T-helper 2 cell treated with Interferon-gamma antibody and Interleukin-4, amounts not matched to agents 5 μg/mL and 100 μg/mL, for 36 hours (primary cell): ENCODE data around the gene PARD3B.

Experiments
- DNase-seq: peaks from one replicate; pipeline ENCODE4 v3.0.0; 2021; ENCODE audit warnings: low spot score
- H3K27ac Mint-ChIP-seq: one replicate; pipeline ENCODE4 v1.8.0; 2021; ENCODE audit warnings: mild to moderate bottlenecking, mixed read lengths
- H3K27me3 Mint-ChIP-seq: one replicate; pipeline ENCODE4 v1.8.0; 2021; ENCODE audit warnings: low read depth, mixed read lengths
- H3K36me3 Mint-ChIP-seq: one replicate; pipeline ENCODE4 v1.8.0; 2021; ENCODE audit warnings: low read depth, mixed read lengths
- H3K4me1 Mint-ChIP-seq: one replicate; pipeline ENCODE4 v1.8.0; 2021; ENCODE audit warnings: low read depth, mixed read lengths
- H3K4me3 Mint-ChIP-seq: one replicate; pipeline ENCODE4 v1.8.0; 2022; ENCODE audit warnings: mild to moderate bottlenecking, moderate library complexity, mixed read lengths
- H3K9me3 Mint-ChIP-seq: one replicate; pipeline ENCODE4 v1.8.0; 2021; ENCODE audit warnings: mixed read lengths

Gene PARD3B

GRCh38 chr2:205117125-205117524 lies 571.9 kb downstream of the PARD3B start:
- Mint-ChIP-seq H3K4me3 (no peak overlapping the region), H3K36me3 (peaks cover 12% of the 10 kb centered on the region), H3K9me3 (no peaks in the 10 kb centered on the region), H3K27ac (no peak overlapping the region), H3K4me1 (peaks cover 22% of the 10 kb centered on the region), H3K27me3 (peaks cover 3% of the 10 kb centered on the region)
- no peak for DNase-seq

GRCh38 chr2:205119136-205119535 lies 573.9 kb downstream of the PARD3B start:
- H3K9me3 Mint-ChIP-seq: peaks cover 6% of the 10 kb centered on the region
- H3K27ac Mint-ChIP-seq: no peak overlapping the region
- H3K36me3 Mint-ChIP-seq: peaks cover 14% of the 10 kb centered on the region
- no peak for DNase-seq
- H3K4me1 Mint-ChIP-seq: peaks cover 26% of the 10 kb centered on the region
- no peaks in the 10 kb centered on the region for H3K27me3 Mint-ChIP-seq
- H3K4me3 Mint-ChIP-seq: no peak overlapping the region

- H3K27ac Mint-ChIP-seq: no peak overlapping the region
- H3K9me3 Mint-ChIP-seq: peaks cover 16% of the 10 kb centered on the region
- peaks cover 25% of the 10 kb centered on the region for H3K4me1 Mint-ChIP-seq
- no peaks in the 10 kb centered on the region for H3K27me3 Mint-ChIP-seq
- H3K36me3 Mint-ChIP-seq: peaks cover 22% of the 10 kb centered on the region
- DNase-seq: no peak
- no peak overlapping the region for H3K4me3 Mint-ChIP-seq
Measured at GRCh38 chr2:205128726-205129125, 583.5 kb downstream of the PARD3B start.

DNA sequence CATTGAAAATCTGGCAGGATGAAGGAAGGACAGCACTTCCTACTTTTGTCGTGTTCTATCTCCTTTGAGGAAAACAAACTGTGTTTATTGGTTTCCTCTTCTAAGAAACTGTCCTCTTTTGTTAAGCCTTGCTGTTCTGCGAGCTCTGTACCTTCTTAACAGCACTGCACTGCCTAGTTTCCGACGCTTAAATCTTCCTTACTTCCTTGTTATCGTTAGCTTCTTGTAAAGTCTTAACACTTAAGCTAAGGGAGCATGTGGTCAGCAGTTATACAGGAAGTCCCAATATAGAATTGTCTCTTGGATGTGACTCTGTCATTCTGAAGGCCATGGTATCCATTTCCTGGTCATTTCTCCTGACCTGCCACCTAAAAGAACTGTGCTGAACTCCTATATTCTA lies 584.3 kb downstream of the PARD3B start:
- no peaks in the 10 kb centered on the region for H3K27me3 Mint-ChIP-seq
- peak overlapping the region; percentile 72 for H3K27ac Mint-ChIP-seq
- peaks cover 16% of the 10 kb centered on the region for H3K9me3 Mint-ChIP-seq
- H3K4me1 Mint-ChIP-seq: peaks cover 26% of the 10 kb centered on the region
- peak overlapping the region; percentile 44 for H3K4me3 Mint-ChIP-seq
- peaks cover 22% of the 10 kb centered on the region for H3K36me3 Mint-ChIP-seq
- DNase-seq: no peak

GRCh38 chr2:205130111-205130829 lies 585.0 kb downstream of the PARD3B start:
- Mint-ChIP-seq H3K36me3 (peaks cover 22% of the 10 kb centered on the region), H3K4me1 (peaks cover 34% of the 10 kb centered on the region), H3K9me3 (peaks cover 15% of the 10 kb centered on the region), H3K27me3 (no peaks in the 10 kb centered on the region), H3K27ac (peak overlapping the region; percentile 50), H3K4me3 (peak overlapping the region; percentile 44)
- DNase-seq: no peak

GRCh38 chr2:205133544-205133943 lies 588.3 kb downstream of the PARD3B start:
- Mint-ChIP-seq H3K4me3 (no peak overlapping the region), H3K27me3 (no peaks in the 10 kb centered on the region), H3K27ac (no peak overlapping the region), H3K4me1 (peaks cover 41% of the 10 kb centered on the region), H3K36me3 (peaks cover 20% of the 10 kb centered on the region), H3K9me3 (peaks cover 17% of the 10 kb centered on the region)
- DNase-seq: no peak

DNA sequence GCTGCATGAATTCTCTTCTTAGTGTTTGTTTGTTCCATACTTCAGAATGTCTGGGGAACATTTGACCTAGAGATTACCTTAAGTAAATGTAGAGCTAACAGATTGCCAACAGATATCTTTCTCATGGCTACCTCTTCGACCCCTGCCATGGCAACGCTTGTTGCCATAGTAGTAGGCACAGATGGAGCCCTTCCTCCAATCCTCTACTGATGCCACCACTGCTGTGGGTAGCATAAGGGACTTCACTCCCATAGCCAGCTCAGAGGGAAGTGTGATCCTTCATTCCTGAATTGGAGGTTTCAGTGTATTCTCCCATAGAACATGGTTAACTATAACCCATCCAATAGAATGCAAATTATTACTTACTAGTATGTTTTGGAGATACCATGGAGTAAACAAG lies 593.5 kb downstream of the PARD3B start:
- DNase-seq: no peak
- Mint-ChIP-seq H3K27ac (no peak overlapping the region), H3K4me1 (peaks cover 27% of the 10 kb centered on the region), H3K36me3 (peaks cover 8% of the 10 kb centered on the region), H3K4me3 (no peak overlapping the region), H3K9me3 (peaks cover 22% of the 10 kb centered on the region), H3K27me3 (peaks cover 2% of the 10 kb centered on the region)

DNA sequence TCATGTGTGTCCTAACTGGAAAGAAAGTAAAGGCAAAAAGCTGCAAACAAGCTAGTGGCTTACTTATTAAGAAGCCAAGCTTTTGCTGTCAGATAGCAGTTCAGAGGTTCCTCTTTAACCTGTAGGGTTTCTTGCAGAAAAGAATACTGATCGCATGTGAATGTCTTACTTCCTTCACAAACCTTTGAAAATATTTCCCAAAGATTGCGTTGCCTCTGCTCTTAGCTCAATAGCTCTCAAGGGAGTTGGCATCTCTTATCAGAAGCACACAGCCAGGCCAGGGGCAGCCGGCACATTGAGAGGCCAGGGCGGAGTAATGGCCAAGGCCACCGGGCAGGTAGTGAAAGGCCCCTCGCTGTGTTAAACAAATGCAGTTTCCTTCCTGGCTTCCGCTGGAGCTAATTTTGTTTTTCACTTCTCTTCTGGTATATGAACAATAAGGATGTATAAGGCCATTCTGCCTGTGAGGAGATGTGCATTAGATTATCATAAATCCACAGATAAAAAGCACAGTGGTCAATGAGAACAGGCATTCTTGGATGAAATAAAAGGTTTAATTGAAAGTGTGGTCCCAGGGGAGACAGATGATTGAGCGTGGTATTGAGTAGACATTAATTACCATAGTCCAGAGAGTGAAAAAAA lies 594.7 kb downstream of the PARD3B start:
- Mint-ChIP-seq H3K36me3 (peaks cover 8% of the 10 kb centered on the region), H3K4me3 (no peak overlapping the region), H3K27ac (no peak overlapping the region), H3K9me3 (peaks cover 27% of the 10 kb centered on the region), H3K4me1 (peaks cover 21% of the 10 kb centered on the region), H3K27me3 (peaks cover 2% of the 10 kb centered on the region)
- DNase-seq: no peak

GRCh38 chr2:205141381-205141780 lies 596.1 kb downstream of the PARD3B start:
- peaks cover 6% of the 10 kb centered on the region for H3K36me3 Mint-ChIP-seq
- peaks cover 24% of the 10 kb centered on the region for H3K9me3 Mint-ChIP-seq
- H3K27ac Mint-ChIP-seq: no peak overlapping the region
- H3K4me3 Mint-ChIP-seq: no peak overlapping the region
- no peak for DNase-seq
- peaks cover 5% of the 10 kb centered on the region for H3K27me3 Mint-ChIP-seq
- peaks cover 8% of the 10 kb centered on the region for H3K4me1 Mint-ChIP-seq

DNA sequence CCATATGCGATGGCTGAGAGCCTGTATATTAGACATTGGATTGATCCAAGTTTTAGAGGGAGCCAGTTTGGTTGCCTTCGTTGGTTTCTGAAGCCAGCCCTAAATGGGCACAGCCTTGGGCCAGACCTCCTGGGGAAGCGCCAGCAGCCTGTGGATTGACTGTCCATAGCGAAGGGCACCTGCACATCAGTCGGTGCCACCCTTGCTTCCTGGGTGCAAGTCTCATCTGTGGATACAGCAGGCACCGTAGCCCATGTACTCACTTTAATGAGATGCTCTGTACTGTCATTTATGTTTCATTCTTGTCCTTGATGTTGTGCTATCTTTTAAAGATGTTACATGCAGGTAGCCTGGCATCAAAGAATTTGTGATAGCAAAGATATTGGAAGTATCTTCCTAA lies 600.6 kb downstream of the PARD3B start:
- H3K4me1 Mint-ChIP-seq: no peaks in the 10 kb centered on the region
- H3K27ac Mint-ChIP-seq: no peak overlapping the region
- DNase-seq: no peak
- peaks cover 17% of the 10 kb centered on the region for H3K9me3 Mint-ChIP-seq
- peaks cover 5% of the 10 kb centered on the region for H3K27me3 Mint-ChIP-seq
- H3K36me3 Mint-ChIP-seq: no peaks in the 10 kb centered on the region
- H3K4me3 Mint-ChIP-seq: no peak overlapping the region

GRCh38 chr2:205148755-205149154 lies 603.5 kb downstream of the PARD3B start:
- DNase-seq: no peak
- peaks cover 3% of the 10 kb centered on the region for H3K36me3 Mint-ChIP-seq
- H3K27ac Mint-ChIP-seq: no peak overlapping the region
- peaks cover 3% of the 10 kb centered on the region for H3K27me3 Mint-ChIP-seq
- peaks cover 14% of the 10 kb centered on the region for H3K9me3 Mint-ChIP-seq
- H3K4me3 Mint-ChIP-seq: no peak overlapping the region
- no peaks in the 10 kb centered on the region for H3K4me1 Mint-ChIP-seq

DNA sequence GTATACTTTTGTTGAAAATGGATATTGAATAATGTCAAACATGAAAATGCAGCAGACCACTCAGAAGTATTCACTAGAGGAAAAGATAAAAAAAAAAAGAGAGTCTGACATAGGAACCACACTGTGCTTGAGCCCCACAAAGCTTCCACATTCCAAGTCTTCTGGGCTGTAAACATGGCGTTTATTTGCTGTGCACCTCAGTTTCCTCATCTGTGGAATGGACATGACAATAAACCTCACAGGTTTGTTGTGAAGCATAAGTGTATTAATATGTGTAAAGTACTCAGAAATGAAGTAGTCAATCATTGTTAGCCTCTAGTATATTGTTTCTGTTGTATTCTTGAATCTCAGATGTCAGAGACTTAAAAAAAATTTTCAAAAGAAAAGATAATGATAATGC lies 611.2 kb downstream of the PARD3B start:
- peaks cover 7% of the 10 kb centered on the region for H3K27me3 Mint-ChIP-seq
- H3K4me3 Mint-ChIP-seq: no peak overlapping the region
- H3K4me1 Mint-ChIP-seq: peaks cover 14% of the 10 kb centered on the region
- peaks cover 4% of the 10 kb centered on the region for H3K36me3 Mint-ChIP-seq
- H3K9me3 Mint-ChIP-seq: peaks cover 15% of the 10 kb centered on the region
- no peak overlapping the region for H3K27ac Mint-ChIP-seq
- no peak for DNase-seq

DNA sequence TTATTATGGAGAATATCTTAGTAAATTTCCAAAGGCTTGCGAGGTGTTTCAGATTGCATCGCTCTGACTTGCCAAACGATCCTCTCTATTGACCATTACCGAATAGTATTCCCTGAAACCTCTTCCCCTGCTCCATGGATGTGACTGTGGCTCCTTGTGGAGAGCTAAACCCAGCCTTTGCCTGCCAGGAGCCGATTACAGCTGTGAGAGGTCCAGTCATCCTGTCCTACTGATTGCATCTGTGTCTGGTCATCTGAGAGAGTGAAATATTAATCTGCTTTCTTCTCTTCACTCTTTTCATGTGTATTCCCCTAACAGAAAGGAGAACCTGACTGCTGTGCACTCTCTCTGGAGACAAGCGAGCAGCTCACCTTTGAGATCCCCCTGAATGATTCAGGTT lies 613.1 kb downstream of the PARD3B start:
- no peak for DNase-seq
- H3K9me3 Mint-ChIP-seq: peaks cover 12% of the 10 kb centered on the region
- peaks cover 7% of the 10 kb centered on the region for H3K27me3 Mint-ChIP-seq
- H3K4me1 Mint-ChIP-seq: peaks cover 19% of the 10 kb centered on the region
- no peak overlapping the region for H3K4me3 Mint-ChIP-seq
- H3K27ac Mint-ChIP-seq: no peak overlapping the region
- peaks cover 4% of the 10 kb centered on the region for H3K36me3 Mint-ChIP-seq

DNA sequence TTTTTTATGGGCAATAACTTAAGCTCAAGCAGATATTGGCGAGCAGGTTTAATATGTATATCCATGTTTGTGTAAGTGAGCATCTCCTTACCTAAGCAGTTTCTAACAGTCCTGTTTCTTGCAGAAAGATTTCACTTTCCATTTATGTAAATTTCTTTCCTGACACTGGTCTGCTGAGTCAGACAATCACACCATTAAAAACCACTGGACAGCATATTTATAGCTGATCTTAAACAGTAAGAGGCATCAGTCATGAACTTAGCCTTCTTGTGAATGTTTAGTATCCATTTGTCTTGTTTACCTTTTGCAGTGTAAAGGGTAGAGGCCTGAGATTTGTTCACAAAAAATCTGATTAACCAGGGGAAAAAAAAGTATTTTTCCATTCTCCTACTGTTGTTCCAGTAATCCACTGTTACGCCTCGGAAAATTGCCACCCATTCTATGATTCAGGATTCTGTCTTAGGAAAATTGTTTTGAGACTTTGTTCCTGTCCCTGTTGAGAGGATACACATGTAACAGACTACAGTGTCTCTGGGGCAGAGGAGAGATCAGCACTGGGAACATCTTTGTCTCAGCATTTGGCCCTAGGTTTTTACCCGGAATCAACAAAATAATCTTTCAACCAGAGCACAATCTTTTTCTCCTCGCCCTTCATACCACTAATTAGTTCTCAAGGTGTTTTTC lies 616.0 kb downstream of the PARD3B start:
- no peak overlapping the region for H3K27ac Mint-ChIP-seq
- H3K9me3 Mint-ChIP-seq: no peaks in the 10 kb centered on the region
- peaks cover 7% of the 10 kb centered on the region for H3K27me3 Mint-ChIP-seq
- no peak for DNase-seq
- no peaks in the 10 kb centered on the region for H3K36me3 Mint-ChIP-seq
- no peak overlapping the region for H3K4me3 Mint-ChIP-seq
- H3K4me1 Mint-ChIP-seq: peaks cover 19% of the 10 kb centered on the region
